GM19035 (cell line): Measurements from ENCODE around the gene KRTAP20-3.

Experiments used
- ATAC-seq: cut with Tn5 transposase; IDR thresholded peaks from one replicate; pipeline ENCODE4 v1.9.1; 2021; ENCODE audit not compliant: unreplicated experiment

Gene KRTAP20-3

GRCh38 chr21:30642564-30642963 lies at the start of gene KRTAP20-3:
KRTAP20-3 (plus strand) TSS chr21:30642864.
- ATAC-seq: no peak

- ATAC-seq: no peak
Observed at GRCh38 chr21:30598802-30599201, 43.9 kb upstream of the KRTAP20-3 start, which contains the start of gene KRTAP6-2. KRTAP6-2 (minus strand) TSS chr21:30598902; CDS start chr21:30598874, 28 bp downstream.

GRCh38 chr21:30600787-30601186 lies 41.9 kb upstream of the KRTAP20-3 start, which contains the start of gene KRTAP22-1:
KRTAP22-1 (plus strand) TSS chr21:30601087.
- no peak for ATAC-seq

- ATAC-seq: no peak
Observed at GRCh38 chr21:30605968-30606367, 36.7 kb upstream of the KRTAP20-3 start.

- no peak for ATAC-seq
Observed at GRCh38 chr21:30612132-30612531, 30.5 kb upstream of the KRTAP20-3 start.

GRCh38 chr21:30613836-30614235 lies 28.8 kb upstream of the KRTAP20-3 start, which contains the start of gene KRTAP6-1:
KRTAP6-1 (minus strand) TSS chr21:30613930; CDS start chr21:30613904, 26 bp downstream.
- no peak for ATAC-seq

GRCh38 chr21:30615199-30615598 lies 27.5 kb upstream of the KRTAP20-3 start:
- no peak for ATAC-seq

- ATAC-seq: no peak
Observed at GRCh38 chr21:30616125-30616524, 26.5 kb upstream of the KRTAP20-3 start, which contains the start of gene KRTAP20-1. KRTAP20-1 (plus strand) TSS chr21:30616425; CDS start chr21:30616455, 30 bp downstream.

GRCh38 chr21:30620080-30620479 lies 22.6 kb upstream of the KRTAP20-3 start:
- no peak for ATAC-seq

GRCh38 chr21:30620522-30620921 lies 22.1 kb upstream of the KRTAP20-3 start, which contains the start of gene KRTAP20-4:
KRTAP20-4 (plus strand) TSS chr21:30620627.
- ATAC-seq: no peak

GRCh38 chr21:30623362-30623761 lies 19.3 kb upstream of the KRTAP20-3 start:
- ATAC-seq: no peak

GRCh38 chr21:30625449-30626165 lies 17.1 kb upstream of the KRTAP20-3 start:
- ATAC-seq: no peak

GRCh38 chr21:30628109-30628508 lies 14.6 kb upstream of the KRTAP20-3 start:
- no peak for ATAC-seq

GRCh38 chr21:30629200-30629599 lies 13.5 kb upstream of the KRTAP20-3 start:
- no peak for ATAC-seq

GRCh38 chr21:30634906-30635305 lies 7.8 kb upstream of the KRTAP20-3 start, which contains the start of gene KRTAP20-2:
KRTAP20-2 (plus strand) TSS chr21:30635206; CDS start chr21:30635264, 58 bp downstream.
- no peak for ATAC-seq

GRCh38 chr21:30638686-30639085 lies 4.0 kb upstream of the KRTAP20-3 start:
- ATAC-seq: no peak

GRCh38 chr21:30646904-30647414 lies 4.3 kb downstream of the KRTAP20-3 start:
- ATAC-seq: no peak

GRCh38 chr21:30652891-30653290 lies 10.2 kb downstream of the KRTAP20-3 start:
- no peak for ATAC-seq

- no peak for ATAC-seq
Observed at GRCh38 chr21:30668776-30669175, 26.1 kb downstream of the KRTAP20-3 start.

- ATAC-seq: no peak
Observed at GRCh38 chr21:30672985-30673650, 30.5 kb downstream of the KRTAP20-3 start.

- ATAC-seq: no peak
Observed at GRCh38 chr21:30674312-30674711, 31.6 kb downstream of the KRTAP20-3 start.

- no peak for ATAC-seq
Observed at GRCh38 chr21:30676737-30677136, 34.1 kb downstream of the KRTAP20-3 start.
